ENCODE measurements around the gene KCNK2. TPM values are rescaled to one million over a fixed set of nuclear protein-coding genes. Genes with fewer than 3 reads are reported as not detected.

KCNK2 gene
- total RNA-seq, 4 donors from 2014 or later = 0.34 to 5.6 (median 3.9) TPM

GRCh38 chr1:215059947-215060346, 22.6 kb upstream of the KCNK2 start:
- no peak overlapping the region for H3K4me3 ChIP-seq (ENCODE audit: low read depth, poor library complexity, severe bottlenecking)
- DNase-seq (ENCODE audit: low spot score in 2 of 2) = no peak
- TF ChIP-seq POLR2A (IDR thresholded peaks at IDR 0.05) (no peak), CTCF (IDR thresholded peaks at IDR 0.05) (no peak)
- intact Hi-C loops (cut with DNase I; ENCODE audit: low total_unique reads) = no loop called here
- 75 to 79% methylated on average over 8 of the region's 8 CpGs for WGBS, 2 donors

- intact Hi-C loops (cut with DNase I; ENCODE audit: low total_unique reads) = no loop called here
- TF ChIP-seq CTCF (IDR thresholded peaks at IDR 0.05) = no peak
- no peak for TF ChIP-seq POLR2A (IDR thresholded peaks at IDR 0.05)
- no peak overlapping the region for H3K4me3 ChIP-seq (ENCODE audit: low read depth, poor library complexity, severe bottlenecking)
- 43 to 62% methylated on average over 5 of the region's 5 CpGs for WGBS, 2 donors
- no peak for DNase-seq (ENCODE audit: low spot score in 2 of 2)
Observed at GRCh38 chr1:215064327-215064726, 18.2 kb upstream of the KCNK2 start.

GRCh38 chr1:215071078-215071477, 11.5 kb upstream of the KCNK2 start:
- WGBS, 2 donors = 82 to 95% methylated on average over 1 of the region's 1 CpG
- H3K4me3 ChIP-seq (ENCODE audit: low read depth, poor library complexity, severe bottlenecking) = no peak overlapping the region
- TF ChIP-seq POLR2A (IDR thresholded peaks at IDR 0.05) (no peak), CTCF (IDR thresholded peaks at IDR 0.05) (no peak)
- intact Hi-C loops (cut with DNase I; ENCODE audit: low total_unique reads) = no loop called here
- no peak for DNase-seq (ENCODE audit: low spot score in 2 of 2)

GRCh38 chr1:215076322-215076721, 6.2 kb upstream of the KCNK2 start:
- WGBS, 2 donors = 64 to 72% methylated on average over 1 of the region's 1 CpG

GRCh38 chr1:215079456-215079855, 3.1 kb upstream of the KCNK2 start:
- DNase-seq (ENCODE audit: low spot score in 2 of 2) = no peak
- whole genome bisulfite sequencing, 2 donors = 47 to 56% methylated on average over 2 of the region's 2 CpGs
- no peak for TF ChIP-seq CTCF (IDR thresholded peaks at IDR 0.05)
- TF ChIP-seq POLR2A (IDR thresholded peaks at IDR 0.05) = no peak
- H3K4me3 ChIP-seq (ENCODE audit: low read depth, poor library complexity, severe bottlenecking) = no peak overlapping the region
- intact Hi-C loops (cut with DNase I; ENCODE audit: low total_unique reads) = no loop called here

More at GRCh38 chr1:215076322-215076721, 6.2 kb upstream of the KCNK2 start:
- no peak for DNase-seq (ENCODE audit: low spot score in 2 of 2)
- intact Hi-C loops (cut with DNase I; ENCODE audit: low total_unique reads) = no loop called here
- no peak overlapping the region for H3K4me3 ChIP-seq (ENCODE audit: low read depth, poor library complexity, severe bottlenecking)
- TF ChIP-seq CTCF (IDR thresholded peaks at IDR 0.05) = no peak
- TF ChIP-seq POLR2A (IDR thresholded peaks at IDR 0.05) = no peak

All from lower leg skin (tissue), 4 donors.